GM21737 (cell line): ENCODE measurements around the gene ATP6V0E2.

Experiments
- ATAC-seq: cut with Tn5 transposase; IDR thresholded peaks from one replicate; pipeline ENCODE4 v1.9.1; 2021; ENCODE audit warnings: mild to moderate bottlenecking, moderate library complexity; ENCODE audit not compliant: unreplicated experiment

ATP6V0E2 gene

GRCh38 chr7:149838224-149838991 lies 35.4 kb upstream of the ATP6V0E2 start, which contains the start of gene ZNF862:
Gene ZNF862, plus strand, starts transcription at chr7:149838375. Its CDS starts 237 bp downstream, at chr7:149838612.
- peak; percentile 98 for ATAC-seq

GRCh38 chr7:149838992-149839408 lies 34.8 kb upstream of the ATP6V0E2 start:
- ATAC-seq, result no peak

- ATAC-seq, result no peak
Observed at GRCh38 chr7:149839933-149840332, 33.8 kb upstream of the ATP6V0E2 start.

- no peak for ATAC-seq
Observed at GRCh38 chr7:149843566-149843965, 30.2 kb upstream of the ATP6V0E2 start.

GRCh38 chr7:149844445-149844844 lies 29.3 kb upstream of the ATP6V0E2 start:
- ATAC-seq, result no peak

GRCh38 chr7:149845257-149845980 lies 28.4 kb upstream of the ATP6V0E2 start:
- ATAC-seq, result no peak

- no peak for ATAC-seq
Observed at GRCh38 chr7:149846021-149846420, 27.7 kb upstream of the ATP6V0E2 start.

- peak; percentile 78 for ATAC-seq
Observed at GRCh38 chr7:149846436-149847046, 27.2 kb upstream of the ATP6V0E2 start.

GRCh38 chr7:149849174-149849573 lies 24.6 kb upstream of the ATP6V0E2 start:
- ATAC-seq, result no peak

- no peak for ATAC-seq
Observed at GRCh38 chr7:149850007-149850594, 23.7 kb upstream of the ATP6V0E2 start.

GRCh38 chr7:149850716-149851115 lies 23.1 kb upstream of the ATP6V0E2 start:
- ATAC-seq, result no peak

- no peak for ATAC-seq
Observed at GRCh38 chr7:149851449-149851848, 22.3 kb upstream of the ATP6V0E2 start.

- no peak for ATAC-seq
Observed at GRCh38 chr7:149853157-149853556, 20.6 kb upstream of the ATP6V0E2 start.

GRCh38 chr7:149854611-149855360 lies 19.0 kb upstream of the ATP6V0E2 start:
- ATAC-seq, result no peak

- ATAC-seq, result no peak
Observed at GRCh38 chr7:149855361-149856305, 18.1 kb upstream of the ATP6V0E2 start.

- ATAC-seq, result no peak
Observed at GRCh38 chr7:149856583-149856982, 17.2 kb upstream of the ATP6V0E2 start.

- ATAC-seq, result no peak
Observed at GRCh38 chr7:149859369-149859768, 14.4 kb upstream of the ATP6V0E2 start.

GRCh38 chr7:149859876-149860275 lies 13.9 kb upstream of the ATP6V0E2 start:
- ATAC-seq, result no peak
